ENCODE data around the gene CENPB. TPM values are rescaled to one million over a fixed set of nuclear protein-coding genes. Genes with fewer than 3 reads are reported as not detected.
"Not testable (repeated sequence)": the region's sequence is repeated elsewhere in the genome, so short reads cannot be mapped to it uniquely, and the experiment has no call there.

Gene CENPB, protein sequence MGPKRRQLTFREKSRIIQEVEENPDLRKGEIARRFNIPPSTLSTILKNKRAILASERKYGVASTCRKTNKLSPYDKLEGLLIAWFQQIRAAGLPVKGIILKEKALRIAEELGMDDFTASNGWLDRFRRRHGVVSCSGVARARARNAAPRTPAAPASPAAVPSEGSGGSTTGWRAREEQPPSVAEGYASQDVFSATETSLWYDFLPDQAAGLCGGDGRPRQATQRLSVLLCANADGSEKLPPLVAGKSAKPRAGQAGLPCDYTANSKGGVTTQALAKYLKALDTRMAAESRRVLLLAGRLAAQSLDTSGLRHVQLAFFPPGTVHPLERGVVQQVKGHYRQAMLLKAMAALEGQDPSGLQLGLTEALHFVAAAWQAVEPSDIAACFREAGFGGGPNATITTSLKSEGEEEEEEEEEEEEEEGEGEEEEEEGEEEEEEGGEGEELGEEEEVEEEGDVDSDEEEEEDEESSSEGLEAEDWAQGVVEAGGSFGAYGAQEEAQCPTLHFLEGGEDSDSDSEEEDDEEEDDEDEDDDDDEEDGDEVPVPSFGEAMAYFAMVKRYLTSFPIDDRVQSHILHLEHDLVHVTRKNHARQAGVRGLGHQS
- total RNA-seq (2014; rRNA removed; shearing (Covaris generic)), result 205 and 222 TPM in 2 replicates

- DNase-seq (ENCODE audit: low spot score), result peak; percentile 87
These were observed at the start of gene CENPB for GRCh38 chr20:3786665-3787323. CENPB (minus strand) TSS chr20:3786740; CDS start chr20:3786483, 257 bp downstream.

- DNase-seq (ENCODE audit: low spot score), result no peak
These were observed 49.6 kb upstream of the CENPB start for GRCh38 chr20:3836132-3836531.

GRCh38 chr20:3829891-3830290 lies 43.4 kb upstream of the CENPB start:
- DNase-seq (ENCODE audit: low spot score), result not testable (repeated sequence)

DNA sequence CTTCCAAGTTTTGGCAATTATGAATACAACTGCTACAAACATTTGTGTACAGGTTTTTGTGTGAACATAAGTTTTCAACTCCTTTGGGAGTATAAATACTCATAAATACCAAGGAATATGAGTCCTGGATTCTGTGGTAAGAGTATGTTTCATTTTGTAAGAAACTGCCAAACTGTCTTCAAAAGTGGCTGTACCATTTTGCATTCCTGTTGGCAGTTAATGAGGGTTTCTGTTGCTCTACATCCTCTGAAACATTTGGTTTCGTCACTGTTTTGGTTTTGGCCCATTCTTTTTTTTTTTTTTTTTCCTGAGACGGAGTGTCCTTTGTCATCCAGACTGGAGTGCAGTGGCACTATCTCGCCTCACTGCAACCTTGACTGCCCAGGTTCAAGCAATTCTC lies 42.3 kb upstream of the CENPB start:
- no peak for DNase-seq (ENCODE audit: low spot score)

GRCh38 chr20:3826420-3826819 lies 39.9 kb upstream of the CENPB start:
- DNase-seq (ENCODE audit: low spot score), result no peak

- DNase-seq (ENCODE audit: low spot score), result no peak
These were observed 39.0 kb upstream of the CENPB start for GRCh38 chr20:3825526-3825925.

DNA sequence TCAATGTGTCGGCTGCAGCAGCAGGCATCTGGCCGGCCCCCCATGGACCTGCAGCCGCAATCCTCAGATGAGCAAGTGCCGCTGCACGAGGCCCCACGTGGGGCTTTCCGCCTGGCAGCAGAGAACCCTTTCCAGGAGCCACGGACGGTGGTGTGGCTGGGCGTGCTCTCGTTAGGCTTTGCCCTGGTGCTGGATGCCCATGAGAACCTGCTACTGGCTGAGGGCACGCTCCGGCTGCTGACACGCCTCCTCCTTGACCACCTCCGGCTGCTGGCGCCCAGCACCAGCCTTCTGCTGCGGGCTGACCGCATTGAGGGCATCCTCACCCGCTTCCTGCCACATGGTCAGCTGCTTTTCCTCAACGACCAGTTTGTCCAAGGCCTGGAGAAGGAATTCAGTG lies 37.3 kb upstream of the CENPB start:
- no peak for DNase-seq (ENCODE audit: low spot score)

DNA sequence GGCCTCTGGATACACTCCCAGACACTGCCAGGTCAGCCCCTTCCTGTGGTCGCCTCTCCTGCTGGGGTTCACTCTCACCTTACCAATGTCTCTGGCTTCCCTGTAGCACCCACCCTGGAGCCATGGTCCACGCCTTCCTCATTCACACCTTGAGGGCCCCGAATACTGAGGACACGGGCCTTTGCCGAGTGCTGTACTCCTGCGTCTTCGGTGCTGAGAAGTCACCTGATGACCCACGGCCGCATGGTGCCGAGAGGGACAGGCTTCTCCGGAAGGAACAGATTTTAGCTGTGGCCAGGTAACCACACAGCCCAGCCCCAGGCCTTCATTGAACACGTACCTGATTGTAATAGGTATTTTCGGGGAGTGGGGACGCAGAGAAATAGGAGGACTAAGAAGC lies 35.5 kb upstream of the CENPB start:
- no peak for DNase-seq (ENCODE audit: low spot score)

- DNase-seq (ENCODE audit: low spot score), result no peak
These were observed 34.6 kb upstream of the CENPB start for GRCh38 chr20:3820901-3821727.

- DNase-seq (ENCODE audit: low spot score), result peak; percentile 97
These were observed 33.7 kb upstream of the CENPB start, which contains the start of gene AP5S1 for GRCh38 chr20:3820048-3820900. AP5S1 (plus strand) TSS chr20:3820547; CDS start chr20:3822118, 1,571 bp downstream.

- no peak for DNase-seq (ENCODE audit: low spot score)
These were observed 33.0 kb upstream of the CENPB start for GRCh38 chr20:3819411-3820047.

- DNase-seq (ENCODE audit: low spot score), result peak; percentile 90
These were observed 31.9 kb upstream of the CENPB start for GRCh38 chr20:3818155-3819151.

DNA sequence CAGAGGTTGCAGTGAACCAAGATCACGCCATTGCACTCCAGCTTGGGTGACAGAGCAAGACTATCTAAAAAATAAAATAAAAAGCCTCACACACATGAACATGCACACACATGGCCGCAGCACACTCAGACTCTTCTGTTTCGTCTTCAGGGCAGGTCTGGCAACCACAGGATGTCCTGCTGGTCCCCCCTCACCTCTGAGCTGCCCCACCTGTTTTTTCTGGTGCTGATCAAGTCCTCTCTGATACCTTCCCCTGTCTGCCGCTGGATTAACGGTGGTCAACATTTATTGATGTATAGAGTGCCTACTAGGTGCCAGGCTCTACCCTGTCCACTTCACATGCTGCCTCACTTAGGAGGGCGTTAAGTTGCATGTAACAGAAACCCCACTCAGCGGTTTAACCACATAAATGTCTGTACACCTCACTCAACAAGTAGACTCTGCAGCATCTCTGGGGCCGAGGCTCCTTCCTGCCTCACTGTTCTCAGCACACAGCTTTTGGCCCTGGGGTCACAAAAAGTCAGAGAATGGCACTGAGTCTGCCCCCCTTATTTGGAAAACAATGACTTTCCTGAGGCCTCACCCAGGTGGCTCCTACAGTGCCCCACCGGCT lies 29.3 kb upstream of the CENPB start:
- DNase-seq (ENCODE audit: low spot score), result no peak

DNA sequence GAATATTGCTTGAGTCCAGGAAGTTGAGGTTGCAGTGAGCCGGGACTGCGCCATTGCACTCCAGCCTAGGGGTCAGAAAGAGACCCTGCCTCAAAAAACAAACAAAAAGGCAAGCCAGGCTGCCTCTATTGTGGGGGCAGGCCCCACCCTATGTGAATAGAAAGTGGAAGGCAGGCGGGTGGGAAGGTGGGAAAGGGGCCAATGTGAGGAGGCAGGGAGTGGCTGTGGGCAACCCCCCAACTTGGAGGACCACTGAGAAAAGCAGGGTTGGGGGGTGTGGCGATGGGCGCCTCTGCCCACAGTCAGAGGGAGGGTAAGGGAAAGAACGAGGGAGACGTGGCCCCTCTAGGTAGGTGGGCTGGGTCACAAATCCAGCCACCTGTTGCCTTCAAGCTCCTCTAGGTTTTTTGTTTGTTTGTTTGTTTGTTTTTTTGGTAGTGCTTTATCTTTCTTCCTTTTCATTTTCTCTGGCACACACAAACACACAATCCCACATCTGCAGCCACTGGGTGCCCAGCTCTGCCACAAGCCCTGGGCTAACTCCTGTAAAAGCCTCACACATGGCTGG lies 28.5 kb upstream of the CENPB start:
- DNase-seq (ENCODE audit: low spot score), result no peak

- no peak for DNase-seq (ENCODE audit: low spot score)
These were observed 27.5 kb upstream of the CENPB start for GRCh38 chr20:3813848-3814581.

- peak; percentile 18 for DNase-seq (ENCODE audit: low spot score)
These were observed 26.7 kb upstream of the CENPB start for GRCh38 chr20:3812975-3813847.
